K562 (cell line): Measurements from ENCODE around the gene RIPK3. TPM values are rescaled to one million over a fixed set of nuclear protein-coding genes. Genes with fewer than 3 reads are reported as not detected.

Experiments
- BRCA1 ChIP-seq, 2 experiments: fragments of 450-650 bp in 1 of 2; sonication (generic) in 1 of 2; formaldehyde crosslinking in 1 of 2; IDR thresholded peaks; 2 replicates each; pipeline versions ENCODE4 v1.5.0 to v1.6.1; 2017 to 2020; ENCODE audit warnings: mild to moderate bottlenecking in 1 of 2, missing genetic modification reagents in 1 of 2
- E2F8 ChIP-seq: fragments of 450-650 bp; IDR thresholded peaks from 2 replicates; pipeline ENCODE4 v1.7.1; 2018; ENCODE audit warnings: mild to moderate bottlenecking, low read depth; ENCODE audit not compliant: partially characterized antibody
- ELF4 ChIP-seq: fragments of 450-650 bp; formaldehyde crosslinking; IDR thresholded peaks from 2 replicates; pipeline ENCODE4 v1.4.0; 2022; ENCODE audit warnings: missing genetic modification characterization
- ELK1 ChIP-seq: sonication (generic); formaldehyde crosslinking; IDR thresholded peaks from 2 replicates; pipeline ENCODE4 v1.8.1; 2022; ENCODE audit warnings: missing genetic modification reagents
- ESRRA ChIP-seq: fragments of 450-650 bp; IDR thresholded peaks from 2 replicates; pipeline ENCODE4 v1.6.1; 2014; ENCODE audit warnings: low read depth, mild to moderate bottlenecking, moderate library complexity, borderline replicate concordance
- FOS ChIP-seq: IDR thresholded peaks from 3 replicates; pipeline ENCODE4 v1.6.1; 2011; ENCODE audit not compliant: insufficient read length; ENCODE audit errors: extremely low read depth
- GATAD2B ChIP-seq: fragments of 450-650 bp; IDR thresholded peaks from 2 replicates; pipeline ENCODE4 v1.6.1; 2017; ENCODE audit warnings: mild to moderate bottlenecking, borderline replicate concordance
- HNRNPUL1 ChIP-seq: fragments of 200-400 bp; formaldehyde crosslinking; IDR thresholded peaks from 2 replicates; pipeline ENCODE4 v1.6.1; 2017; ENCODE audit warnings: low read length
- KAT2B ChIP-seq: IDR thresholded peaks from one replicate; pipeline ENCODE4 v1.6.1; 2012; ENCODE audit warnings: low read depth, mild to moderate bottlenecking, control low read depth, inconsistent platforms, low read length, moderate library complexity
- MCM3 ChIP-seq: fragments of 450-650 bp; IDR thresholded peaks from 2 replicates; pipeline ENCODE4 v1.6.1; 2016
- RBM15 ChIP-seq: fragments of 200-400 bp; formaldehyde crosslinking; IDR thresholded peaks from 2 replicates; pipeline ENCODE4 v1.6.1; 2018; ENCODE audit warnings: mild to moderate bottlenecking, low read length, moderate library complexity; ENCODE audit not compliant: insufficient read depth
- SAFB2 ChIP-seq: fragments of 200-400 bp; formaldehyde crosslinking; IDR thresholded peaks from 2 replicates; pipeline ENCODE4 v1.6.1; 2018; ENCODE audit warnings: borderline replicate concordance, low read length, low read depth, moderate library complexity; ENCODE audit not compliant: severe bottlenecking
- SRSF3 ChIP-seq: fragments of 200-400 bp; formaldehyde crosslinking; IDR thresholded peaks from 2 replicates; pipeline ENCODE4 v1.6.1; 2016; ENCODE audit warnings: mild to moderate bottlenecking, low read length, moderate library complexity; ENCODE audit not compliant: insufficient read depth
- STAT5A ChIP-seq: IDR thresholded peaks from 2 replicates; pipeline ENCODE4 v1.6.1; 2012; ENCODE audit warnings: low read length, inconsistent platforms, borderline replicate concordance
- TFE3 ChIP-seq: fragments of 450-650 bp; formaldehyde crosslinking; IDR thresholded peaks from 2 replicates; pipeline ENCODE4 v1.4.0; 2020; ENCODE audit warnings: mild to moderate bottlenecking, mixed read lengths
- ZKSCAN3 ChIP-seq: fragments of 250-450 bp; sonication (Bioruptor Pico); IDR thresholded peaks from 2 replicates; pipeline ENCODE4 v1.4.0; 2020
- ZKSCAN8 ChIP-seq: fragments of 200-800 bp; sonication (Bioruptor generic); IDR thresholded peaks from 2 replicates; pipeline ENCODE4 v1.6.1; 2016; ENCODE audit warnings: missing genetic modification characterization, missing compliant biosample characterization
- ZNF431 ChIP-seq: sonication (generic); formaldehyde crosslinking; IDR thresholded peaks from 2 replicates; pipeline ENCODE4 v1.8.0; 2022; ENCODE audit warnings: mild to moderate bottlenecking, missing genetic modification reagents
- ZNF583 ChIP-seq: fragments of 250-450 bp; sonication (Bioruptor Pico); IDR thresholded peaks from 2 replicates; pipeline ENCODE4 v1.4.0; 2020
- ZNF764 ChIP-seq: fragments of 250-450 bp; sonication (Bioruptor Pico); IDR thresholded peaks from 2 replicates; pipeline ENCODE4 v1.4.0; 2020; ENCODE audit warnings: low read depth, mild to moderate bottlenecking, moderate library complexity
- polyA plus RNA-seq, 8 experiments: library from polyadenylated mRNA; depleted of rRNA in 4 of 8; stranded (reverse) in 5 of 8; unstranded in 3 of 8; fragments of >200 nt; fragmentation: Nextera tagmentation in 2 of 8; fragmentation: Illumina TruSeq in 1 of 8; extraction: Ambion mirVana in 2 of 8; extraction: Trizol in 1 of 8; gene quantifications; 2 replicates each; pipeline versions ENCODE4 v1.2.1 to v1.2.3, GENCODE V29; 2011 to 2014; ENCODE audit warnings: inconsistent platforms in 1 of 8, missing spikeins in 1 of 8
- total RNA-seq, 7 experiments: library from RNA; depleted of rRNA in 6 of 7; stranded (reverse); fragments of >200 nt in 6 of 7; fragmentation: Illumina TruSeq in 2 of 7; extraction: Trizol in 2 of 7; gene quantifications; 2 replicates each; pipeline versions ENCODE4 v1.2.1 to v1.2.3, GENCODE V29; 2011 to 2021; ENCODE audit warnings: low replicate concordance in 1 of 7

RIPK3 gene
- total and polyA plus RNA-seq, 9 of the 15 experiments (the other 6 are each of a cell fraction or from before 2014, with no cell fraction given) = 0.03 to 0.43 (median 0.28) TPM; not detected in 3

GRCh38 chr14:24315807-24316596 is 23.8 kb downstream of the RIPK3 start (continued):
- TF ChIP-seq E2F8 (no peak), ZNF764 (no peak), FOS (no peak), ZNF431 (peak; percentile 79; the same call in 1 of the 2 replicates), RBM15 (no peak), ELK1 (CRISPR knock-in tag) (0 out of 2 replicates have a peak, but pooled peaks have one; percentile 63), STAT5A (no peak), BRCA1 (IDR thresholded peaks at IDR 0.05) (no peak), BRCA1 (CRISPR knock-in tag; IDR thresholded peaks at IDR 0.05) (no peak), GATAD2B (no peak), ZKSCAN8 (CRISPR knock-in tag) (0 out of 2 replicates have a peak, but pooled peaks have one; percentile 46), SAFB2 (no peak), SRSF3 (no peak), ZNF583 (CRISPR knock-in tag) (peak; percentile 85), HNRNPUL1 (no peak), TFE3 (CRISPR knock-in tag) (no peak), ELF4 (no peak), ZKSCAN3 (CRISPR knock-in tag) (no peak), ESRRA (0 out of 2 replicates have a peak, but pooled peaks have one; percentile 30), KAT2B (no peak), MCM3 (no peak)
